Subcutaneous adipose tissue (tissue), 4 donors: ENCODE results near the gene NUMB. TPM values are rescaled to one million over a fixed set of nuclear protein-coding genes. Genes with fewer than 3 reads are reported as not detected.

ENCODE experiments used
- total RNA-seq, 4 donors: library from RNA; depleted of rRNA; stranded (reverse); fragments of >200 nt; gene quantifications; one replicate each; pipeline ENCODE4 v1.1.0, GENCODE V29; 2016
- TF ChIP-seq, protein P1 (sequence below): fragments of 450-650 bp; IDR thresholded peaks from one replicate; pipeline ENCODE4 v1.5.1; 2016; ENCODE audit warnings: low read depth, mild to moderate bottlenecking, control low read depth, antibody characterized with exemption, moderate library complexity

NUMB gene
- total RNA-seq, 4 donors from 2014 or later = 45.1 to 85.8 (median 61.2) TPM

DNA sequence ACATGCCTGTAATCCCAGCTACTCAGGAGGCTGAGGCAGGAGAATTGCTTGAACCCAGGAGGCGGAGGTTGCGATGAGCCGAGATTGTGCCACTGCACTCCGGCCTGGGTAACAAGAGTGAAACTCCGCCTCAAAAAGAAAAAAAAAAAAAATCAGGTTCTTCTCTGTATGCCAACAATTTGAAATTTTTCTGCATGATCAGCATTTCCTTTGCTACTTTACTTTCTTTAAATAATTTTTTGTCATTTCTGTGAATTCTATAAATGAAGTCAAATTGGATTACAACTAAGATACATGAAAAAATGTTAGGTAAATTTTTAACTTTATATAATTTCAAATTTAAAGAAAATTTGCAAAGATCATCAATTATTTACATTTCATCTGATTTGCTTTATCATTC is 87.8 kb downstream of the NUMB start:
- TF ChIP-seq, protein P1, sequence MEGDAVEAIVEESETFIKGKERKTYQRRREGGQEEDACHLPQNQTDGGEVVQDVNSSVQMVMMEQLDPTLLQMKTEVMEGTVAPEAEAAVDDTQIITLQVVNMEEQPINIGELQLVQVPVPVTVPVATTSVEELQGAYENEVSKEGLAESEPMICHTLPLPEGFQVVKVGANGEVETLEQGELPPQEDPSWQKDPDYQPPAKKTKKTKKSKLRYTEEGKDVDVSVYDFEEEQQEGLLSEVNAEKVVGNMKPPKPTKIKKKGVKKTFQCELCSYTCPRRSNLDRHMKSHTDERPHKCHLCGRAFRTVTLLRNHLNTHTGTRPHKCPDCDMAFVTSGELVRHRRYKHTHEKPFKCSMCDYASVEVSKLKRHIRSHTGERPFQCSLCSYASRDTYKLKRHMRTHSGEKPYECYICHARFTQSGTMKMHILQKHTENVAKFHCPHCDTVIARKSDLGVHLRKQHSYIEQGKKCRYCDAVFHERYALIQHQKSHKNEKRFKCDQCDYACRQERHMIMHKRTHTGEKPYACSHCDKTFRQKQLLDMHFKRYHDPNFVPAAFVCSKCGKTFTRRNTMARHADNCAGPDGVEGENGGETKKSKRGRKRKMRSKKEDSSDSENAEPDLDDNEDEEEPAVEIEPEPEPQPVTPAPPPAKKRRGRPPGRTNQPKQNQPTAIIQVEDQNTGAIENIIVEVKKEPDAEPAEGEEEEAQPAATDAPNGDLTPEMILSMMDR = no peak

DNA sequence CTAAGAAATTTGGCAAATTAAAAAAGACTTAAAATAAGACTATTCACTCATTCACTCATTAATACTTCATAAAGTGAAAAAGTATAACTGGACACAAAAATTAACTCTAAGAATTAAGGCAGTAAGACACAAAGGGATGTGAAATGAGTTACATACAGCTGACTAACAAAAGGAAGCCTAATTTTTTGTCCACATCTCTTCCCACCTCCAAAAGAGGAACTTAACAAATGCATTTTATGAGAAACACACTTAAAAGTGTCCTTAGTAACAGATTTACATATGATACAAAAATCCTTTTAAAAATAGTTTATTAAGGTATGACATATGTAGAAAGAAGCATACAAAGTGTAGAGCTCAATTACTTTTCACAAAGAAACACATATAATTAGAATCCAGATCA is 88.9 kb downstream of the NUMB start:
- TF ChIP-seq, protein P1 = no peak

DNA sequence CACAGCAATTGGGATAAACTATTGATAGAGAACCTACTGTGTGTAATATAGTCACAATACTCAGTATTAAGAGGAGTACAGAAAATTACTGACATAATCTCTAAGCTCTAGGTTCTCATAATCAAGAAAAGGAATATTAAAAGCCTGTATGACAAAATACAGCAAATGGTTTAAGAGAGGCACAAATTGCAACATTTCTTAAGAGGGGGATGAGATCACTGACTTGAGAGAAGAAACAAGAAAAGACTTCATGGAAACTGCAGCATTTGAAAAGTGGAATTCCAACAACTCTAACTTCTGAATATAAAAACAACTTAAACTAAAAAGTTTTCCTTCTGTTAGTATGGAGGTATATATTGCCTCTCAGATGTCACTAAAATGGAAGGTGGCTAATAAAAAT is 89.7 kb downstream of the NUMB start:
- TF ChIP-seq, protein P1 = no peak

DNA sequence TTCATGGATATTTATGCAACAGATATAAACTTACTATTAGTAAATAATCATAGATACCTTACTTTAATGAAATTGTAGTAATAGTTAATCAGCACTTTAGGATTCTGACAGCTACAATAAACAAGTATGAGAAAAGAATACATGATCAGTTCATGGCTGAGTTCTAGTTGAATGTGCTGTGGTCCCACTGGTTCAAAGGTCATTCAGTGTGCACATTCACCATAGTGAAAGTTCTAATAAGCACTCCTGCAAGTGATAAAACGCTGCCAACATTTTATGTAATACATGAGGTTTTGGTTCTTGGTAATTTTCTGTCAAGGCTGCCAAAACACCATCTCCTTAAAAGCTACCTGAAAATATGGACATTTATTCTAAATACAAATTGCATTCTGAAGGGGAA is 92.6 kb downstream of the NUMB start:
- TF ChIP-seq, protein P1 = no peak

DNA sequence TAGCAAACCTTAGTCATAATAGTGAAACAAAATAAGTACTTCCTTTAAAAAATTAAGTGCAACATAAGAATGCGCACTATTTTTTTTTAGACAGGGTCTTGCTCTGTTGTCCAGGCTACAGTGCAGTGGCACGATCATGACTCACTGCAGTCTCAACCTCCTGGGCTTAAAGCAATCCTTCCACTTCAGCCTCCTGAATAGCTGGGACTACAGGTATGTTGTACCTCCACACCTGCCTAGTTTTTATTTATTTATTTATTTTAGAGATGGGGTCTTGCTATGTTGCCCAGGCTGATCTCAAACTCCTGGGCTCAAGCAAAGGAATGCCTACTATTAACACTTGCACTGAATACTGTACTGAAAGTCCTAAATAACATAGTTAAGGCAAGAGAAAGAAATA is 93.8 kb downstream of the NUMB start:
- TF ChIP-seq, protein P1 = no peak

DNA sequence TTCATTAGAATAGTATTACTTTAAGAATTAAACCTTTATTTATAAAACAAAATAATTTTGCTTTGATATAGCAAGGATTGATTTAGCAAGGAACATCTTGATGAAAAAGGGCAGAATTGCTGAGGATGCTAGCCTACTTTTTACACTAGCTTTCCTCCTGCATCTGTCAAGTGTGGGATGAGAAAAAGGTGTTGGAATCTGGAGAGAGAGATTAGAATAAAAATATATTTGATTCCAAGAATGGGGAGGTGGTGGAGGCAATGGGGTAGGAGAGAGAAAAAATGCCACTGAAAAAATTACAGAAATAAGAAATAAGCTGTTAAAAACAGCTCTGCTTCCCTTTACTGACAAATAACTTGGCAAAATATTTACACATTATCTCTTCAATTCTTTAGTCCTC is 98.9 kb downstream of the NUMB start:
- TF ChIP-seq, protein P1 = no peak

DNA sequence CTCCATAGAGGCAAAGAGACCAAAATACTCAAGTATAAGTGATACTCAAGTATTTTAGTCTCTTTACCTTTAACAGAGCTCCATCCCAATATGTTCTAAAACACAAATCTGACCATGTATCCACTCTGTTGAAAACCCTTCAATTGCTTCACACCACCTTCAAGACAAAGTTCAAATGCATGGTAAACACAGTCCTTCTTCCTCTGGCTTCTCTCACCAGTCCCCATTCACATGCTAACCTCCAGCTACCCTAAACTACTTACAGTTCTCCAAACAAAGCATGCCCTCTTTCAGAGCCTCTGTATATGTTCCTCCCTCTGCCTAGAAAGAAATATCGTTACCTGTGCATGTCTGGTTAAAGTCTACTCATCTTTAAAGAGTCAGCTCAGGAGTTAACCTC is 100.2 kb downstream of the NUMB start:
- TF ChIP-seq, protein P1 = no peak
